Measurements from ENCODE around the gene CORT.
"Not testable (repeated sequence)": the region's sequence is repeated elsewhere in the genome, so short reads cannot be mapped to it uniquely, and the experiment has no call there.

The CORT gene

GRCh38 chr1:10449751-10450150 lies at the start of gene CORT:
CORT (plus strand) TSS chr1:10450031; CDS start chr1:10450224, 193 bp downstream.
- no peak for DNase-seq (ENCODE audit: low read depth)

DNA sequence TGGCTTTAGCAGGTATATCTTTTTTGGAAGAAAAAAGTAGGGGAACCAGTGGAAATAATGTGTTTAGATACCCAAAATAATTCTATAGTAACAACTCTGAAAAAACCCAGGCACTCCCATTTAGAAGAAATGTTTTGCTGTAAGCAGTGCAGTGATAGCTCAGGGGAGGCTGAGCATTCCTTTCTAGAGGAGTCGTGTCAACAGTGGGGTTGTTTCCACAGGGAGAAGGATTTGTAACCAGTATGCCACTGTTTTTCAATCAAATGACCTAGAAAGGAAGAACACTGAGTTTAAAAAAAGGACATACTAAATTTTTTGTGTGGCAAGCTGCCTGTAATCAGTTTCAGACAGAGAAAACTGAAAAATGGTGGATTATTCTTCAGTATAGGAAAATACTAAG lies 48.5 kb upstream of the CORT start:
- no peak for DNase-seq (ENCODE audit: low read depth)

- no peak for DNase-seq (ENCODE audit: low read depth)
These were observed 47.0 kb upstream of the CORT start for GRCh38 chr1:10402729-10403274.

DNA sequence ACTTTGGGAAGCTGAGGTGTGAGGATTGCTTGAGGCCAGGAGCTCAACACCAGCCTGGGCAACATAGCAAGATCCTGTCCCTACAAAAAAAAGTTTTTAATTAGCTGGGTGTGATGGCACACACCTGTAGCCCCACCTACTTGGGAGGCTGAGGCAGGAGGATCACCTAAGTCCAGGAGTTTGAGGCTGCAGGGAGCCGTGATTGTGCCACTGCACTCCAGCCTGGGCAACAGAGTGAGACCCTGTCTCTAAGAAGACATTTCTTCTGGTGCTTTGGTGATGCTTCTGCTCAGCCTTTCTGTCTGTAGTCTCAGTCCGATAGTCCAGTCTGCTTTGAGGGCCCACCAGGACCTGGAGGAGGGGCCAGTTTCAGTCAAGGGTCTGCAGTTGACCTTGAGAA lies 42.6 kb upstream of the CORT start:
- DNase-seq (ENCODE audit: low read depth) = no peak

- DNase-seq (ENCODE audit: low read depth) = no peak
These were observed 34.5 kb upstream of the CORT start for GRCh38 chr1:10415211-10415930.

- DNase-seq (ENCODE audit: low read depth) = not testable (repeated sequence)
These were observed 33.9 kb upstream of the CORT start for GRCh38 chr1:10415967-10416366.

DNA sequence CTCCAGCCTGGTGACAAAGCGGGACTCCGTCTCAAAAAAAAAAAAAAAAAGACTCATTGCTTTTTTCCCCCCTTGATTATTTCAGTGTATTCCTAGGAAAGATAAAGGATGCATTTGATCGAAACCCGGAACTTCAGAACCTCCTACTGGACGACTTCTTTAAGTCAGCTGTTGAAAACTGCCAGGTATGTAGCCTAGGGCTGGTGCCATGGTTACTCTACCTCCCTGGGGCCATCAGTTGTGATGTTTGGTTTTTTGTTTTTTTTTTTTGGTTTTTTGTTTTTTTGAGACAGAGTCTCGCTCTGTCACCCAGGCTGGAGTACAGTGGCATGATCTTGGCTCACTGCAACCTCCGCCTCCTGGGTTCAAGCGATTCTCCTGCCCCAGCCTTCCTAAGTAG lies 31.1 kb upstream of the CORT start:
- not testable (repeated sequence) for DNase-seq (ENCODE audit: low read depth)

DNA sequence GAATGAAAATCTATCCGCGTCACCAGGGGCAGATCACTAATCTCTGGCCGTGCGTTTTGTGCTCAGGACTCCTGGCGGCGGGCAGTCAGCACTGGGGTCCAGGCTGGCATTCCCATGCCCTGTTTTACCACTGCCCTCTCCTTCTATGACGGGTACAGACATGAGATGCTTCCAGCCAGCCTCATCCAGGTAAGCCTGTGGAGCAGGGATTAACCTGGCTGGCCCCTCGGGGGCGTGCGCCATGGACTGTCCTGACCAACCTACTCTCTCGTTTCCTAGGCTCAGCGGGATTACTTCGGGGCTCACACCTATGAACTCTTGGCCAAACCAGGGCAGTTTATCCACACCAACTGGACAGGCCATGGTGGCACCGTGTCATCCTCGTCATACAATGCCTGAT lies 30.5 kb upstream of the CORT start:
- DNase-seq (ENCODE audit: low read depth) = no peak

- no peak for DNase-seq (ENCODE audit: low read depth)
These were observed 28.2 kb upstream of the CORT start for GRCh38 chr1:10421637-10422036.

DNA sequence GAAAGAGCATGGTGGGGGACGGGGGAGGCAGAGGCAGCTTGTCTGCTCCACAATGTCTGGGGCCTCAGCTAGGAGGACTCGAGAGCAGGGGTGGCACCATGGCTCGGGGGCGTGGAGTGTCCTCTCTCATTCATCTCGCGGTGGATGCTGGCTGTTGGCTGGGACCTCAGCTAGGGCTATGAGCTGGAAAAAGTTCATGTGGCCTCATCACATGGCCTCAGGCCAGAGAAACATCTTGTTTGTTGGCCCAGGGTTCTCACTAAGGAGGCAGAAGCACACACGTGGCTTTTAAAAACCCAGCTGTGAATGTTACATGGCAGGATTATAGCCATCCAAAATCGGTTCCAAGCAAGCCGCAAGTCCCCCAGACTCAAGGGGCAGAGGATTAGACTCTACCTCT lies 25.8 kb upstream of the CORT start:
- peak; percentile 68 for DNase-seq (ENCODE audit: low read depth)

DNA sequence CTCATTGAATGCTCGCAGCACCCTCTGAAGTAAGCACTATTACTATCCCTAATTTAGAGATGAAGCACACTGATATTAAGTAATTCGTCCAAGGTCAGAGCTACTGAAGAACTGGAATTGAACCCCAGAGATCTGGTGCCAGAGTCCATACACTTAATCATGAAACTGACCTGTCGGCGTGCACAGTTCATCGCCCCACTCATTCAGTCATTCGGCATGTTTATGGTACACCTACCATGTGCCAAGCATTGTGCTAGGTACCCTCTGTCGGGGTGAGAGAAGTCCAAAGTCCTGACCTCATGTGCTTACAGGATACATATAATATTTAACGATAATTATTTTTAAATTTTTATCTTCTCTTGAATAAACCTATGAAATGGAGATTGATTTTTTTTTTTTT lies 25.2 kb upstream of the CORT start:
- no peak for DNase-seq (ENCODE audit: low read depth)

GRCh38 chr1:10425826-10426534 lies 23.9 kb upstream of the CORT start:
- DNase-seq (ENCODE audit: low read depth) = not testable (repeated sequence)

GRCh38 chr1:10426535-10426848 lies 23.3 kb upstream of the CORT start:
- DNase-seq (ENCODE audit: low read depth) = not testable (repeated sequence)

DNA sequence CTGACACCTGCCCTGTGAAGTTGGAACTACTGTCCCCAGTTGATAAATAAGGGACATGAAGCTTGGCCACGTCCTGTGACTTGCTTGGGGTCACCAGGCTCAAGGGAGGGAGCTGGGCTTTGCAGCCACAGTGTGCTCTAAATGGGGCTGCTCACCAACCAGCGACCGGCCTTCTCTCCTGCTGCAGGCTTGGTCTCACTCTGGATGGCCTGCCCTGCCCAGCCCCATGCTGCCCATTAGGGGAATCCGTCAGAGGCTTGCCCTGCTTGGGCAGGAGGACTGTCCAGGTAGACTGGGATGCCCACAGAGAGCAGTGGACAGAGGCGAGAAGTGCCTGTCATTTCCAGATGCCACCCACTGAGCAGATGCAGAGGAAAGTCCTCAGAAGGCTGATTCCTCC lies 20.8 kb upstream of the CORT start:
- DNase-seq (ENCODE audit: low read depth) = no peak

DNA sequence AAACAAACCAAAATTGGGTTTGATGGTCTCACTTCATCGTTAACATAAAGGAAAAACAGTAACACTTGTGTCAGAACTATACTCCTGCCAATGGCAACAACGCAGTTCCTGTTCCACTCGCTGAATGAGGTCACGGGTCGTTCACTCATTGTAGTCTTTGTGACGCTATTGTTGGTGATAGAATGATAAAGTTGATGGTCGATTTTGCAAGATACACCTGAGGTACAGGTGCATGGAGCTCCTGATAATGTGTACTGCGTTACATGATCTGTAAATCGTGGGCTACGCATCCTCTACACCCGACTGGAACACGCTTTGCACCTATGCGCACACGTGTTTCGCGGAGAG lies 20.0 kb upstream of the CORT start:
- no peak for DNase-seq (ENCODE audit: low read depth)

DNA sequence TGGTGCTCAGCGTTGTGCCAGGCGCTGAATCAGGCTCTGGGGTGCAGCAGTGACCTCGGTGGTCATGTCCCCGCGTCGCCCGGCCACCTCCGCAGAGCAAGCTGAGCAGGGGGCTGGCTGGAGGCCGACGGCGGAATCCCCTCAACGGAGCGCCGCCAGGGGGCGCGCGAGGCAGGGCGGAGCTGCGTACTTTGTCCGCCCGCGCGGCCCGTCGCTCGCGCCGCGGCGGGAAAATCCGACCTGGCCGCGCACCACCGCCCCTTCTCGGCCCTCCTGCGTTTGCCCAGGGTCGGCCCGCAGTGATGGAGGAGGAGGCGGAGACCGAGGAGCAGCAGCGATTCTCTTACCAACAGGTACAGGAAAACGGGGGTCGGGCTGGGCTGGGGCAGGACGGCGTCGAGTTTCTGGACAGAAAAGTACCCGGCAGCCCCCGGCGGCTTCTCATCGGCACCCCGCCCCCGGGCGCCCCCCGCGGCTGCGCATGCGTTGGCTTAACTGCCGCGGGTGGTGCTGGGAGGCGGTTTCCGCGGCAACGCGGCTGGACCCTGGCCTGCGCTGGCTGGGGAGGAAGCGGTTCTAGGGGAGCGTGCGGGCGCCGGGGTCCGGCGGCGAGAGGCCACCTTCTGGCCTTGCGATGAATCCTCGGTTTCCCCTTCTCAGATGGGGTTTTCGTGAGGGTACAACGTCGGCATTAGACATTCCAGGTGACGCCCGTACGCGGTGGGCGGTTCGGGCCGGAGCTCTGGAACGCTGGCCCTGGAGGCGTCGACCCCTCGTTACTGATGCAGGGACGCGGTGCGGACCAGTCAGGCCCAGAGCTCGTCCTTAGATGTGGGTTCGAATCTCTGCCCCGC lies 19.4 kb upstream of the CORT start, which contains the start of gene CENPS:
TSS of gene CENPS (plus strand) at position 218 of the 854 bp plus-strand sequence. CDS start at position 303, 85 bp downstream.
- DNase-seq (ENCODE audit: low read depth) = peak; percentile 78

DNA sequence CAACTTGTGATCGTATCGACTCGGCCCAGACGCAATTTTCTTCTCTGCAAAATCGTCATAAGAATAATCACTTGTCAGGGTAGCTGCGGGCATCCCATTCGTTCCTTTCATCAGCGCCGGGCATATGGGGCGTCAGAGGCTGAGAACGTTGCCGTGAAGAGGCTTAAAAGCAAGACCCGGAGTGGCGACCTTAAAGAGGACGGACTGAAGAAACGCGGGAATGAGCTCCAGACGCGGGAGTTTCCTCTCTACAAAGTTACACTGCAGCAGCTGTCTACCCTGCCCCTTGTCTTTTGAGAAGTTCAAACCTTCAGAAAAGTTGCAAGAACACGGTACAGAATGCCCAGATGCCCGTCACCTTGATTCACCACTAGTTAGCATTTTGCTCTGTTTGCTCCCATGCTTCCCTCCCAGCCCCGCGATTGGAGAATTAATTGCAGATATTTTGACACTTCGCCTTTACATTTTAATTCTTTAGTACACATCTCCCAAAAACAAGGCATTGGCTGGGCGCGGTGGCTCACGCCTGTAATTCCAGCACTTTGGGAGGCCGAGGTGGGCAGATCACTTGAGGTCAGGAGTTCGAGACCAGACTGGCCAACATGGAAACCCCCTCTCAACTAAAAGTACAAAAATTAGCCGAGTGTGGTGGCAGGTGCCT lies 18.6 kb upstream of the CORT start:
- no peak for DNase-seq (ENCODE audit: low read depth)

- DNase-seq (ENCODE audit: low read depth) = no peak
These were observed 16.7 kb upstream of the CORT start for GRCh38 chr1:10432910-10433700.

DNA sequence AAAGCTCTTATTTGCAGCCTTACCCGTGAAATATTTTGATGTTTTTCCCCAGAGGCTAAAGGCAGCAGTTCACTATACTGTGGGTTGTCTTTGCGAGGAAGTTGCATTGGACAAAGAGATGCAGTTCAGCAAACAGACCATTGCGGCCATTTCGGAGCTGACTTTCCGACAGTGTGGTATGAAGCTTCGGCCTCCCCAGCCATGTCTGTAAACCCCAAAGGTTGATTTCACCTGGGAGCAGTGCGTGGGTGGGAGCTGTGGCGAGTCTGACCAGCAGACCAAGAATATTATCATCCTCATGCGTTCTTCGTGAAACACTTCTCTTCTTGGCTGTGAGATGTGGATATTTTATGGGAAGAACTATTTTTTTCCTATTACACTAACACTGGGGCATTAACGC lies 16.0 kb upstream of the CORT start:
- DNase-seq (ENCODE audit: low read depth) = no peak

DNA sequence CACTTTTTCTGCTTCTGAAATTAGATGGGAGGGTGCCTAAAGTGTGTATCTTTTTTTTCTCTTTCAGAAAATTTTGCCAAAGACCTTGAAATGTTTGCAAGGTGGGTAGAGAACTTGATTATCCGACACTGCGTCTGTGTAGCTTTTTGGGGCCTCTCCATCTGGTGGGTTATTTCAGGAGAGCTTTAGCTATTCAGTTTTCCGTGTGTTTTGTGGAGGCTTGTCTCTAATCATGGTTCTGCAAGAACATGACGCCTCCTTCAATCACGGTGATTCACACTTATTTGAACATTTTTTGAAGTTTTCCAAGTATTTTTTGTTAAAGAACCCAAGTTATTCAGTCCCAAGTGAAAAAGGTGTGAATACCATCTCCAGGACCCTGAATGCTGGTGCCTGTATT lies 15.2 kb upstream of the CORT start:
- DNase-seq (ENCODE audit: low read depth) = no peak

GRCh38 chr1:10437052-10437451 lies 12.8 kb upstream of the CORT start:
- no peak for DNase-seq (ENCODE audit: low read depth)
